ENCODE results near the gene GON7. TPM values are rescaled to one million over a fixed set of nuclear protein-coding genes. Genes with fewer than 3 reads are reported as not detected.
"Not testable (repeated sequence)": the region's sequence is repeated elsewhere in the genome, so short reads cannot be mapped to it uniquely, and the experiment has no call there.

The GON7 gene
- total RNA-seq, 8 experiments from 2014 or later = 10.3 to 23.7 (median 15.6) TPM

GRCh38 chr14:93163564-93163963 is 43.3 kb downstream of the GON7 start:
- WGBS, 10 experiments = 48 to 100% (median 75%) methylated on average over 1 to 5 of the region's 5 CpGs; no CpG with 5 or more reads in 1 of the 10 experiments
- in situ Hi-C loops (cut with MboI; ENCODE audit: low pct_unique_long_range_greater_than_20kb in 2 of 9, low sequenced_read_pairs in 9 of 9, unreplicated experiment in 9 of 9) = no loop called here
- Histone ChIP-seq H3K4me1 (replicated peaks in 1 of 2) (no peaks in the 10 kb centered on the region), H3K27ac (no peak overlapping the region), H3K4me3 (no peak overlapping the region)
- ATAC-seq (replicated peaks in 6 of 8) = no peak

GRCh38 chr14:93161411-93161940 is 45.4 kb downstream of the GON7 start:
- Histone ChIP-seq H3K4me1 (replicated peaks in 1 of 2) (no peaks in the 10 kb centered on the region), H3K4me3 (no peak overlapping the region), H3K27ac (no peak overlapping the region)
- in situ Hi-C loops (cut with MboI; ENCODE audit: low pct_unique_long_range_greater_than_20kb in 2 of 9, low sequenced_read_pairs in 9 of 9, unreplicated experiment in 9 of 9) = no loop called here
- WGBS, 10 experiments = 18 to 90% (median 67%) methylated on average over 1 to 3 of the region's 4 CpGs; no CpG with 5 or more reads in 3 of the 10 experiments
- ATAC-seq (replicated peaks in 6 of 8) = peak in 2 of 8 experiments; percentile 14 to 35

GRCh38 chr14:93160353-93160801 is 46.5 kb downstream of the GON7 start:
- ATAC-seq (replicated peaks in 6 of 8) = peak in 3 of 8 experiments; percentile 62 to 78 (median 76)
- Histone ChIP-seq H3K27ac (no peak overlapping the region), H3K4me1 (replicated peaks in 1 of 2) (no peaks in the 10 kb centered on the region), H3K4me3 (no peak overlapping the region)
- in situ Hi-C loops (cut with MboI; ENCODE audit: low pct_unique_long_range_greater_than_20kb in 2 of 9, low sequenced_read_pairs in 9 of 9, unreplicated experiment in 9 of 9) = no loop called here
- 0 to 100% (median 67%) methylated on average over 1 of the region's 4 CpGs; no CpG with 5 or more reads in 6 of the 10 experiments for WGBS, 10 experiments

DNA sequence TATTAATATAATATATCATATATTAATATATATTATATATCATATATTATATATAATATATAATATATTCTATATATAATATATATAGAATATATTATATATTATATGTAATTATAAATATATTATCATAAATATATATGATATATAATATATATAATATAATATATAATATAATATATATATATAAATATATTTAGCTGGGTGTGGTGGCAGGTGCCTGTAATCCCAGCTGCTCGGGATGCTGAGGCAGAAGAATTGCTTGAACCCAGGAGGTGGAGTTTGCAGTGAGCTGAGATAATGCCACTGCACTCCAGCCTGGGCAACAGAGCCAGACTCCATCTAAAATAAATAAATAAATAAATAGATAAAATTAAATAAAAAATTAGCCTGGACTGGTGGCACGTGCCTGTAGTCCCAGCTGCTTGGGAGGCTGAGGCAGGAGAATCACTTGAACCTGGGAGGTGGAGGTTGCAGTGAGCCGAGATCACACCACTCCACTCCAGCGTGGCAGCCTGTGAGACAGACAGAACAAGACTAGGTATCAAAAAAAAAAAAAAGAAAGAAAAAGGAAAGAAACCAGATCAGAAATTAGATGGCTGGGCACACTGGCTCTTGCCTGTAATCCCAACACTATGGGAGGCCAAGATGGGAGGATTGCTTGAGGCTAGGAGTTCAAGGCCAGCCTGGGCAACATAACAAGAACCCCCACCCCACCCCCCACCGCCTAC is 47.1 kb downstream of the GON7 start:
- ATAC-seq (replicated peaks in 6 of 8) = peak in 1 of 8 experiments; percentile 30
- in situ Hi-C loops (cut with MboI; ENCODE audit: low pct_unique_long_range_greater_than_20kb in 2 of 9, low sequenced_read_pairs in 9 of 9, unreplicated experiment in 9 of 9); H3K4me3 ChIP-seq; H3K4me1 ChIP-seq (replicated peaks in 1 of 2); H3K27ac ChIP-seq: not testable (repeated sequence)
- WGBS, 10 experiments = 61 to 100% (median 81%) methylated on average over 1 to 3 of the region's 5 CpGs; no CpG with 5 or more reads in 2 of the 10 experiments

GRCh38 chr14:93158349-93158748 is 48.5 kb downstream of the GON7 start:
- in situ Hi-C loops (cut with MboI; ENCODE audit: low pct_unique_long_range_greater_than_20kb in 2 of 9, low sequenced_read_pairs in 9 of 9, unreplicated experiment in 9 of 9); ATAC-seq (replicated peaks in 6 of 8): not testable (repeated sequence)
- 50 to 95% methylated on average over 2 to 4 of the region's 7 CpGs; no CpG with 5 or more reads in 8 of the 10 experiments for WGBS, 10 experiments

DNA sequence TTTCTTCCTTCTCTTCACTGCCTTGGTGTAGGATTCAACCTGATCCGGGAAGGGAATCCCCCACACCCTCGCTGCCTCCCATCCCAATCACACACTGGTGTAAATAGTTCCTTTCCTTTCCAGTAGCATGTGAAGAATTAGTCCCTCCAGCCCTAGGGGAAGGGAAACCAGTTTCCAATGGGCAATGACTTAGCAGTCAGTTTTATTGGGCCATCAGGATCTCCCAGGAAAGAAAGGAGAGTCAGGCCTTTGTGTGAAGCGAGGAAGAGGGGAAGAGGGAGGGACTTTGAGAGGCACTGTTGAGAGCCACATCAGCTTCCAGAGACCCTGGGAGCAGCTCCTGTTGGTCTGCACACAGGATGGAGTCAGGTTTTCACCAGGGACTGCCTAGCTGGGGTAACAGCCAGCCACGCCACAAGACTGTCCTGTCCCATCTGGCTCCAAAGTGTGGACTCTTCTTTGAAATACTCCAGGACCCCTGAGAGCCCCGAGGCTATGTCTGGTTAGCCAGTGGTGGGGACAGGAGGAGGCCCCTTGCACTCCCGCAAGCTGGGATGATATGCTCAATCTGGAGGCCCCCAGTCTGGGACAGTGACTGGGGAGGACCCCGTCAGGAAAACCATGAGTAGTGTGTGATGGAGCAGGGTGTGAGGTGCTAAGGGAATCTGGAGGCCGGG is 50.0 kb downstream of the GON7 start:
- in situ Hi-C loops (cut with MboI; ENCODE audit: low pct_unique_long_range_greater_than_20kb in 2 of 9, low sequenced_read_pairs in 9 of 9, unreplicated experiment in 9 of 9) = no loop called here
- Histone ChIP-seq H3K27ac (no peak overlapping the region), H3K4me3 (no peak overlapping the region), H3K4me1 (replicated peaks in 1 of 2) (no peaks in the 10 kb centered on the region)
- no peak for ATAC-seq (replicated peaks in 6 of 8)
- 17 to 94% (median 82%) methylated on average over 1 to 3 of the region's 8 CpGs; no CpG with 5 or more reads in 4 of the 10 experiments for WGBS, 10 experiments

More at GRCh38 chr14:93158349-93158748, 48.5 kb downstream of the GON7 start:
- H3K27ac ChIP-seq; H3K4me1 ChIP-seq (replicated peaks in 1 of 2); H3K4me3 ChIP-seq: not testable (repeated sequence)

DNA sequence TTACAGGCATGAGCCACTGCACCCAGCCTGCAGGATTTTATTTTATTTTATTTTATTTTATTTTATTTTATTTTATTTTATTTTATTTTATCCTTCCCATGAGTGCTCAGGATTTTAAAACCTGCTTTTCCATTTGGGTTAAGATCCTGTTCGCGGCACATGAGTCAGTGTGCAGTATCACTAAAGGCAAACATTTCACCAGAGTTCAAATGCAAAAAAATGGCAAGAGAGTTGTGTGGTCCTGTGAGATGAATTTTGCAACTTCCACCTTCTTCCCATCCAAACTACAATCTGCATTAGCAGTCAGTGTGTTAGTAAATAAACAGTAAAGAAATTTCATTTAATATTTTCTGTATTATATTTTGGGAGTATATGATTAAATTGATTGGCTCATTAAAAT is 51.2 kb downstream of the GON7 start:
- Histone ChIP-seq H3K27ac (no peak overlapping the region), H3K4me1 (replicated peaks in 1 of 2) (no peaks in the 10 kb centered on the region), H3K4me3 (no peak overlapping the region)
- WGBS, 10 experiments = 53 to 100% (median 92%) methylated on average over 1 to 2 of the region's 2 CpGs
- no peak for ATAC-seq (replicated peaks in 6 of 8)
- in situ Hi-C loops (cut with MboI; ENCODE audit: low pct_unique_long_range_greater_than_20kb in 2 of 9, low sequenced_read_pairs in 9 of 9, unreplicated experiment in 9 of 9) = no loop called here

- Histone ChIP-seq H3K27ac (no peak overlapping the region), H3K4me1 (replicated peaks in 1 of 2) (no peaks in the 10 kb centered on the region), H3K4me3 (no peak overlapping the region)
- ATAC-seq (replicated peaks in 6 of 8) = peak in 1 of 8 experiments; percentile 43
- in situ Hi-C loops (cut with MboI; ENCODE audit: low pct_unique_long_range_greater_than_20kb in 2 of 9, low sequenced_read_pairs in 9 of 9, unreplicated experiment in 9 of 9) = no loop called here
- 20 to 100% (median 74%) methylated on average over 1 to 7 of the region's 7 CpGs for WGBS, 10 experiments
Measured at GRCh38 chr14:93153121-93153520, 53.7 kb downstream of the GON7 start.

Other genes with a start within 250 kb of the GON7 start
- 10 to 100 TPM; 16.2 to 37.3 (median 22.4) TPM for gene ITPK1, start 91.1 kb downstream of the GON7 start, total RNA-seq
- 10 to 100 TPM; 13.6 to 81.2 (median 50.4) TPM for gene MOAP1, start 22.2 kb downstream of the GON7 start, total RNA-seq
- gene LYSET, start 21.7 kb downstream of the GON7 start, total RNA-seq = 10 to 100 TPM; 11.7 to 26.5 (median 20.8) TPM
- 10 to 100 TPM in 7 of 8 experiments, 1 to 10 TPM in 1; 7.5 to 29.6 (median 18.9) TPM for gene UBR7, start 191 bp upstream of the GON7 start, total RNA-seq
- gene BTBD7, start 126.0 kb upstream of the GON7 start, total RNA-seq = 10 to 100 TPM; 10.1 to 26.0 (median 15.1) TPM
- gene COX8C, start 140.1 kb upstream of the GON7 start, total RNA-seq = 1 to 10 TPM in 1 of 8 experiments, under 1 TPM in 1, not detected in 6; 0.55 to 1.3 TPM
- gene UNC79, start 223.9 kb upstream of the GON7 start, total RNA-seq = 10 to 100 TPM in 3 of 8 experiments, 1 to 10 TPM in 3, under 1 TPM in 2; 0.31 to 16.8 (median 7.2) TPM